G401 (cell line): ENCODE measurements around the gene PMFBP1. TPM values are rescaled to one million over a fixed set of nuclear protein-coding genes. Genes with fewer than 3 reads are reported as not detected.

Source experiments
- DNase-seq: peaks from one replicate; pipeline ENCODE4 v3.0.0-alpha.2; 2015; ENCODE audit warnings: low spot score
- in situ Hi-C: cut with HindIII; loops from 2 replicates; pipeline ENCODE4 v1.10.0; 2016; ENCODE audit warnings: low sequenced_read_pairs, mixed read lengths
- total RNA-seq: library from RNA; depleted of rRNA; stranded (reverse); fragments of >200 nt; shearing (Covaris generic); gene quantifications from 2 replicates; pipeline ENCODE4 v1.2.3, GENCODE V29; 2014

Gene PMFBP1
- total RNA-seq, 1 experiment from 2014 or later: 13.4 TPM

DNA sequence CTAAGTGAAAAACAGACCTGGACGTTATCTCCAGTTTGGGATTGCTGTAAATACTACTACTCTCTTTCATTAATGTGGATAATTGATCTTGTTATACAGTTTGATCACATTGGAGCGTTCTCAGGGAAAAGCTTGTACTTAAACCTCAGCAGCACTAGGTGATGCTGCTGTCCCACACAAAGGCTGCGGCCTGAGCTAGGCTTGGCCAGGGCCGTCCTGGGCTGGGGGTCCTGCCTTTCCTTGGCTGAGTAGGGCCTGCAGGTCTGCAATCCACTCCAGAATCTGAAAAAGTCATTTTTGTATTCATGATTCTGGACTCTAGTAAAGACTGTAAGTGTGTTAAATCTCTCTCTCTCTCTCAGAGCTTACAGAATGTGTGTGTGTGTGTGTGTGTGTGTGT is 23.7 kb upstream of the PMFBP1 start:
- no peak for DNase-seq
- in situ Hi-C loops: no loop called here

DNA sequence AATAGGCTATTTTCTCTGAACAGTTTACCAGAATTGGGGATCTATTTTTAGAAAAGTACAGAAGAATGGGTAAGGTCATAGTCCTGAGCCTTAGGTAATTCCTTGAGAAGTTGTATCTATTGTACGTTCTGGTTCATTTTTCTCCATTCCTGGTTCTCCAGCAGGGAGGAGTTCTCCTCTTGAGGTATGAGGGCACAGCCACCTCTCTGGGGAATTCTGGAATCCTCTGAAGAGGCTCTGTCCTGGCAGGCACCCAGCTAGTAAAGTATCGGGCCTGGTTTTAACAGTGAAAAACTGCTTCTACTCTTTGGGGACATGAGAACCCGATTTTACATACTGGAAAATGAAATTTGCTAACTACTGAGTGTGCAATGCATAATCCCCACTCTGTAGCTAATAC is 19.6 kb upstream of the PMFBP1 start:
- no peak for DNase-seq
- in situ Hi-C loops: no loop called here

- in situ Hi-C loops: loop anchor here (5.0 kb wide), 1 partner anchor 63 kb away; no protein-coding TSS in a partner anchor
- peak; percentile 35 for DNase-seq
Measured at GRCh38 chr16:72189865-72190371, 18.0 kb upstream of the PMFBP1 start.

DNA sequence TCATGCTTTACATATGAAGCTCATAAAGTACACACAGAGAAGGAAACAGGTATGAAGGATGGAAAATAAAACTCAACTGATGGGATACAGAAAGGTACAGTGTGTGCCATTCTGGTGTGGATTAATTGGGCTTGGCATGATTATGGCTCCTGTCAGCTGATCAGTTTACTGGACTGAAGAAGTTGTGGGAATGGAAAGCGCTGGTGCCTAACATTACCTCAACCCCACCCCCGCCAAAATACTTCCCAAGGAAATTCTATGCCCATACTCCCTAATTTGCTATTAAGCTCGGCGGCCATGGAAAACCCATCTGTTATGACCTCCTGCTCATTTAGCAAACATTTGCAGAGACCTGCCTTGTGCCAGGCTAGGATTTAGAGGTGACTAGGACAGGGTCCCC is 16.6 kb upstream of the PMFBP1 start:
- DNase-seq: peak; percentile 10
- in situ Hi-C loops: loop anchor here (5.0 kb wide), 1 partner anchor 61 kb away; no protein-coding TSS in a partner anchor

DNA sequence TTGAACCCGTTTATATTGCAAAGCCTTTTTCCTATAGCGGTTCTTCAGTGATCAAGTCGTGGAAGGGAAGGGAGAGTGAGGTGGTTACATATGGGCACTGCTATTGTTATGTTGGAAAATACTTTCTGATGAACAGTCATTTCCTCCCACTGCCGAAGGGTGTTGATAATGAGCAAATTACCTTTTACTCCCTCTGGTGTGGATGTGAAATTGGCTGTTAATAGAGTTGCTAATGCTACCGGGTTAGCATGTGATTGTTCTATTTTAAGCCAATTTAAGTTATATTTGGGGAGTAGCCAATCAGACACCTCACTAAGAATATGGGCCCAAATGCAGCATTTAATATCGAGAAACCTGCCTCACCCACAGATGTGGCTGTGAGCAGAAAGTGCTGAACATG is 15.6 kb upstream of the PMFBP1 start:
- in situ Hi-C loops: loop anchor here (5.0 kb wide), 1 partner anchor 60 kb away; no protein-coding TSS in a partner anchor
- DNase-seq: no peak

- DNase-seq: no peak
- in situ Hi-C loops: no loop called here
Measured at GRCh38 chr16:72182976-72183375, 11.0 kb upstream of the PMFBP1 start.

DNA sequence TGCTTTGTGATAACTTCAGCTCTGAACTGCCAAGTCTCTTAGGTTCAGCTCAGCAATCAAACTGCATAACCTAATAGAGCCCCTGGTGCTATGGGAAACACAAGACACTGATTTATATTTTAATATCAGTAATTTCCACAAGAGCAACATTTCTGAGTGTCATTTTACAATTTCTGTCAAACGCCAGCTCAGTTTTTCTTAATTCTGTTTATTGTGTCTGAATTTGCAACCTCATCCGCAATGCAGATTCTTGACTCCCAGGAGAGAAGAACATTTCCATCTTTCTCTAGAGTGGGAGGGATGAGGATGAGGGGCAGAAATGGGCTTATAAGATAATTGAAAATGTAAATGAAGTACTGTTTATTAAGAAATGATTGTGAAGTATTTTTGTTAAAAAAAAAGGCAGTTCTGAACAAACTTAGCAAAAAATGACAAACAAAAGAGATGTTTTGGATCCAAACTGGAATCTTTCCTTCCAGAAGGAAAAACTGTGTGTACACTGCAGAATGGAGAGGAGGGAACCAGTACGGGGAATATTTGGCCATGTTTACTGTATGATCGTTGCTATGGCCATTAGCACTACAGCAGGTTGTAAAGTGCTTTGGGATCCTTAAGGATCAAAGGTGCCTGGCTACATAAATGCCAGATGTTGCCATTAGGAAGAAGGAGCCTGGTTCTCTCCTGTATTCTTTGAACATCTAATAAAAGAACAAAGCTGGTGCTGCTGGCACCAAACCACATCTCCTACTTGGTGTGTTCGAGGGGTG is 7.4 kb upstream of the PMFBP1 start:
- in situ Hi-C loops: no loop called here
- no peak for DNase-seq

DNA sequence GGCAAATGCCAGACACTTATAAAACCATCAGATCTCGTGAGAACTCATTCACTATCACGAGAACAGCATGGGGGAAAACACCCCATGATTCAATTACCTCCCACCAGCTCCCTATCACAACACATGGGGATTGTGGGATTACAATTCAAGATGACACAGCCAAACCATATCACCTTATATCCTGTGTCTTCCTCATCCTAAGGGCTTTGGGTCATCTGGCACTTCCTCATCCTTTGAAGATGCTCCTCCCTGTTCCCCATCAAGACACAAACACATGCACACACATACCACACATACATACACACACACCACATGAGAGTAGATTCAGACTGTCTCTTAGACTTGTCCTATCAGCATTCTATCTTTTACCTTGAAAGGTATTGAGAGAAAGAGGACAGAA is 2.8 kb upstream of the PMFBP1 start:
- in situ Hi-C loops: no loop called here
- DNase-seq: no peak

DNA sequence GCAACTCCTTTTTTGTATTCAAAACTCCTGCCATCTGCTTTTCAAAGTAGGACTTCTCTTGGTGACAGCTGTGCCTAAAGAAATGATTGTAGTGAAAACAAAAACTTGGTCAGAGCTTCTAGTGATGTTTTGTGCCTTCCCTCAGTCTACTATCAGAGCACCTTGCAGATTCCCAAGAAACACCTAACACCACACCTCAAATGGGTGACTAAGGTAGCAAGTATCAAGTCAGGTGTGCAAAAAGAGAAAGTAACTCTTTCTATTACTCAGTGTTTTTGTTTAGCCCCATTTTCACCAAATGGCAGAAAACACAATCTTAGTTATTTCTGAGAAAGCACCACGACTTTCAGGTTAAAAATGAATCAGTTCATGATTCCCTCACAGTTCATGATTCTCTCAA is 2.0 kb upstream of the PMFBP1 start:
- DNase-seq: no peak
- in situ Hi-C loops: no loop called here

GRCh38 chr16:72171236-72171635 is 719 bp downstream of the PMFBP1 start:
- in situ Hi-C loops: no loop called here
- DNase-seq: no peak

- no peak for DNase-seq
- in situ Hi-C loops: no loop called here
Measured at GRCh38 chr16:72169708-72170107, 2.2 kb downstream of the PMFBP1 start.

GRCh38 chr16:72168365-72168764 is 3.6 kb downstream of the PMFBP1 start:
- DNase-seq: no peak
- in situ Hi-C loops: no loop called here

GRCh38 chr16:72166954-72167561 is 4.9 kb downstream of the PMFBP1 start:
- no peak for DNase-seq
- in situ Hi-C loops: no loop called here

GRCh38 chr16:72166151-72166550 is 5.8 kb downstream of the PMFBP1 start:
- in situ Hi-C loops: no loop called here
- no peak for DNase-seq

GRCh38 chr16:72164691-72165090 is 7.3 kb downstream of the PMFBP1 start:
- DNase-seq: no peak
- in situ Hi-C loops: no loop called here

DNA sequence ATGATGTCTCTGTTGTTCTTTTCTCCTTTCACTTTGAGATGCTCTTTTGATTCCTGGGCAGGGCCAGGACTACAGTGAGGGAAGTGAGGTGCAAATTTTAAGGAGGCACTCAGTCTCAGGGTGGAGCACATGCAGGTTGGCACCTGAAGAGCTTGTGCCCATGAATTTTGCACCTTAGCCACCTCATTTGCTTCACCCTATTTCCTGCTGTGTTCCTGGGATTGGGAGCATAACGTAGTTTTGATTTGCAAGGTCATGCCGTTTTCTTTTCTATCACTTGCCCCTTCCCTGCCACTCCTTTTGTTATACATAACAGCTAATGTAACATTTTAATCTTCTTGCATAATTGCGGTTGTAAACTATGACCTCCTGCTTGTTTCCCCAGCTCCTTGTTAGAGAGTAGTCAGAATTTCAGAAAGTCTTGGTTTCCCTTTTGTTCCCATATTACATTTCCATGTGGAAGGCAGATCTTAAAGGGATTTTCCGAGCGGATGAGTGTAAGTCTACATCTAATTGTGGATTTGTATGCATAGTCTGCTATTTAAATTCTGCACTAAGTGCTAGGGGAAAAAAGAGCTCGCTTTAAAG is 9.8 kb downstream of the PMFBP1 start:
- DNase-seq: no peak
- in situ Hi-C loops: no loop called here

DNA sequence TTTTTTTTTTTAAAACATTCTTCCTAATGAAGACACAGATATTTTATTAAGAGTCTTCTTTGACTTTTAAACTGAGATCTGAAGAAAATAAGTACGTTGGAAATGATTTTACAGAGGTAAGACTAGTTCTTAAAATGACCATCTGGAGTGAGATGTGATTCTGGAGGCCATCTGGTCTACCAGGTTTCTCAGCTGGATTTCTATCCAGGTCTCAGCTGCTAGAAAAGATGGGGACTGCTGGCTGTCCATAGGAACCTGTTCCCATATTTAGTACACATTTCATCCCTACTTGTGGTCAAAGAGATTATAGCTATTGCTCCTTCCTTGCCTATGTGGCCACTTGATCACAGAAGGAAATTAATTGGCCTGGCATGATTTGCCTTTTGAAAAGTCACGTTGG is 12.2 kb downstream of the PMFBP1 start:
- peak; percentile 29 for DNase-seq
- in situ Hi-C loops: no loop called here

- in situ Hi-C loops: no loop called here
- DNase-seq: no peak
Measured at GRCh38 chr16:72159386-72159785, 12.6 kb downstream of the PMFBP1 start.

GRCh38 chr16:72149676-72150464 is 22.1 kb downstream of the PMFBP1 start:
- in situ Hi-C loops: no loop called here
- peak; percentile 17 for DNase-seq

- in situ Hi-C loops: no loop called here
- DNase-seq: no peak
Measured at GRCh38 chr16:72142476-72142875, 29.5 kb downstream of the PMFBP1 start.
